ENCODE data around the gene RFLNA.
"Not testable (repeated sequence)": the region's sequence is repeated elsewhere in the genome, so short reads cannot be mapped to it uniquely, and the experiment has no call there.

Gene RFLNA

GRCh38 chr12:124282287-124282686 lies 12.6 kb upstream of the RFLNA start:
- DNase-seq (ENCODE audit: low read depth) = no peak

GRCh38 chr12:124283326-124283725 lies 11.6 kb upstream of the RFLNA start:
- DNase-seq (ENCODE audit: low read depth) = no peak

GRCh38 chr12:124284368-124284767 lies 10.5 kb upstream of the RFLNA start:
- no peak for DNase-seq (ENCODE audit: low read depth)

GRCh38 chr12:124286414-124286813 lies 8.5 kb upstream of the RFLNA start:
- DNase-seq (ENCODE audit: low read depth) = no peak

GRCh38 chr12:124286971-124287370 lies 7.9 kb upstream of the RFLNA start:
- no peak for DNase-seq (ENCODE audit: low read depth)

GRCh38 chr12:124289634-124290600 lies 5.0 kb upstream of the RFLNA start:
- no peak for DNase-seq (ENCODE audit: low read depth)

- DNase-seq (ENCODE audit: low read depth) = no peak
Observed at GRCh38 chr12:124292385-124292784, 2.5 kb upstream of the RFLNA start.

- DNase-seq (ENCODE audit: low read depth) = no peak
Observed at GRCh38 chr12:124293286-124294003, 1.4 kb upstream of the RFLNA start.

- no peak for DNase-seq (ENCODE audit: low read depth)
Observed at GRCh38 chr12:124295431-124296058, 652 bp downstream of the RFLNA start.

GRCh38 chr12:124296295-124296915 lies 1.5 kb downstream of the RFLNA start:
- no peak for DNase-seq (ENCODE audit: low read depth)

GRCh38 chr12:124296916-124297351 lies 2.0 kb downstream of the RFLNA start:
- no peak for DNase-seq (ENCODE audit: low read depth)

- no peak for DNase-seq (ENCODE audit: low read depth)
Observed at GRCh38 chr12:124297389-124297788, 2.5 kb downstream of the RFLNA start.

GRCh38 chr12:124297856-124298255 lies 3.0 kb downstream of the RFLNA start:
- no peak for DNase-seq (ENCODE audit: low read depth)

GRCh38 chr12:124298685-124299410 lies 4.0 kb downstream of the RFLNA start:
- DNase-seq (ENCODE audit: low read depth) = no peak

GRCh38 chr12:124299628-124300388 lies 4.9 kb downstream of the RFLNA start:
- no peak for DNase-seq (ENCODE audit: low read depth)

- DNase-seq (ENCODE audit: low read depth) = not testable (repeated sequence)
Observed at GRCh38 chr12:124300657-124301056, 5.8 kb downstream of the RFLNA start.

- no peak for DNase-seq (ENCODE audit: low read depth)
Observed at GRCh38 chr12:124301084-124301654, 6.3 kb downstream of the RFLNA start.

GRCh38 chr12:124302241-124302806 lies 7.4 kb downstream of the RFLNA start:
- no peak for DNase-seq (ENCODE audit: low read depth)

GRCh38 chr12:124302807-124303578 lies 8.1 kb downstream of the RFLNA start:
- no peak for DNase-seq (ENCODE audit: low read depth)
